ENCODE data around the gene LUC7L3.

DNA sequence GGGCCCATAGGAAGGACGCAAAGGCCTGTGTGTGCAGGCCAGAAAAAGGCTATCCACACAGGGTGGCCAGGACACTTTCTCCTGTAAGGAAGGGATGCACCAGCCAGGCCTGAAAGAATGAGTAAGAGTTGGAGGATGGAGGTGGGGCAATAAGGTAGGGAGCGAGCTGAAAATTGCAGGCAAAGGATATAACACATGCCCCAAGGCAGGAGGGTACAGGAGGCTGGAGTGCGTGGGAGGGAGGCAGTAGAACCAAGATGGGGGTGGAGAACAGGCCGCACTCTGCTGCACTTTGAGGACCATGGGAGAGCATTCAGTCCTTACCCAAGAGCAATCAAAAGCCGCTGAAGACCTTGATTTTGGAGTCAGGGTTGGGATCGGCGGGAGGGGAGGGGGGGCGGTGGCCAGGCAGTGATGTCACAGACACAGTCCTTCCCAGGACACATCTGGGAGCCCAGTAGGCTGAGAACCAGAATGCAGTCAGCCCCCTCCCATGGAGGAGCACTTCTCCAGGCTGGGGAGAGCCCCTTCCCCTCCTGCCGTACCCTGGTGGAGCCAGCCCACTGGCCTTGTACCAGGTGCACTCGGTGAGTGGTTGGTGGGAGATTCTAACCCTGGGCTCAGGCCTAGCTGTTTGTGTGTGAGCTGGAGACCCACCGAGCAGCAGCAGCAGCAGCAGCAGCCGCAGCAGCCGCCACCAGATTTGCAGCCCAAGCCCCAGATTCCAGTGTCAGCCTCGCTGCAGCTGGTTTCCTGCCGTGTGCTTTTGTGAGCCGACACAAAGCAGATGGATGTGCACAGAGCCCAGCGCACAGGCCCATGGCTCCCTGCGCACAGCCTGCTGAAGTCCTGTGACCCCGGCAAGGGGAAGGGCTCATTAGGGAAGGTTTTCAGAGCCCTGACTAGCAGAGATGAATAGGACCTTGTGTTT lies 29.2 kb upstream of the LUC7L3 start:
- TF ChIP-seq, protein P1, sequence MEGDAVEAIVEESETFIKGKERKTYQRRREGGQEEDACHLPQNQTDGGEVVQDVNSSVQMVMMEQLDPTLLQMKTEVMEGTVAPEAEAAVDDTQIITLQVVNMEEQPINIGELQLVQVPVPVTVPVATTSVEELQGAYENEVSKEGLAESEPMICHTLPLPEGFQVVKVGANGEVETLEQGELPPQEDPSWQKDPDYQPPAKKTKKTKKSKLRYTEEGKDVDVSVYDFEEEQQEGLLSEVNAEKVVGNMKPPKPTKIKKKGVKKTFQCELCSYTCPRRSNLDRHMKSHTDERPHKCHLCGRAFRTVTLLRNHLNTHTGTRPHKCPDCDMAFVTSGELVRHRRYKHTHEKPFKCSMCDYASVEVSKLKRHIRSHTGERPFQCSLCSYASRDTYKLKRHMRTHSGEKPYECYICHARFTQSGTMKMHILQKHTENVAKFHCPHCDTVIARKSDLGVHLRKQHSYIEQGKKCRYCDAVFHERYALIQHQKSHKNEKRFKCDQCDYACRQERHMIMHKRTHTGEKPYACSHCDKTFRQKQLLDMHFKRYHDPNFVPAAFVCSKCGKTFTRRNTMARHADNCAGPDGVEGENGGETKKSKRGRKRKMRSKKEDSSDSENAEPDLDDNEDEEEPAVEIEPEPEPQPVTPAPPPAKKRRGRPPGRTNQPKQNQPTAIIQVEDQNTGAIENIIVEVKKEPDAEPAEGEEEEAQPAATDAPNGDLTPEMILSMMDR (conservative IDR thresholded peaks at IDR 0.05 in 1 of 2, IDR thresholded peaks at IDR 0.05 in 1 of 2; ENCODE audit: extremely low read depth in 1 of 2, insufficient read depth in 1 of 2, low read depth in 1 of 2, low read length in 2 of 2), result no peak
- no peak for TF ChIP-seq EZH2 (IDR thresholded peaks at IDR 0.05; ENCODE audit: borderline replicate concordance, low read length)
